ENCODE data around the gene PNPLA7. TPM values are rescaled to one million over a fixed set of nuclear protein-coding genes. Genes with fewer than 3 reads are reported as not detected.

Gene PNPLA7
- total RNA-seq, 2 experiments from 2014 or later = 3.8 to 4.4 TPM

GRCh38 chr9:137500666-137501397, 49.4 kb downstream of the PNPLA7 start:
- CTCF ChIA-PET = no interaction called here
- DNase-seq = no peak
- Mint-ChIP-seq H3K9me3 (no peaks in the 10 kb centered on the region), H3K36me3 (ENCODE audit: low read depth) (no peaks in the 10 kb centered on the region), H3K27me3 (peaks cover 2% of the 10 kb centered on the region), H3K27ac (no peak overlapping the region), H3K4me1 (peaks cover 2% of the 10 kb centered on the region), H3K4me3 (no peak overlapping the region)
- POLR2A ChIA-PET = no interaction called here

DNA sequence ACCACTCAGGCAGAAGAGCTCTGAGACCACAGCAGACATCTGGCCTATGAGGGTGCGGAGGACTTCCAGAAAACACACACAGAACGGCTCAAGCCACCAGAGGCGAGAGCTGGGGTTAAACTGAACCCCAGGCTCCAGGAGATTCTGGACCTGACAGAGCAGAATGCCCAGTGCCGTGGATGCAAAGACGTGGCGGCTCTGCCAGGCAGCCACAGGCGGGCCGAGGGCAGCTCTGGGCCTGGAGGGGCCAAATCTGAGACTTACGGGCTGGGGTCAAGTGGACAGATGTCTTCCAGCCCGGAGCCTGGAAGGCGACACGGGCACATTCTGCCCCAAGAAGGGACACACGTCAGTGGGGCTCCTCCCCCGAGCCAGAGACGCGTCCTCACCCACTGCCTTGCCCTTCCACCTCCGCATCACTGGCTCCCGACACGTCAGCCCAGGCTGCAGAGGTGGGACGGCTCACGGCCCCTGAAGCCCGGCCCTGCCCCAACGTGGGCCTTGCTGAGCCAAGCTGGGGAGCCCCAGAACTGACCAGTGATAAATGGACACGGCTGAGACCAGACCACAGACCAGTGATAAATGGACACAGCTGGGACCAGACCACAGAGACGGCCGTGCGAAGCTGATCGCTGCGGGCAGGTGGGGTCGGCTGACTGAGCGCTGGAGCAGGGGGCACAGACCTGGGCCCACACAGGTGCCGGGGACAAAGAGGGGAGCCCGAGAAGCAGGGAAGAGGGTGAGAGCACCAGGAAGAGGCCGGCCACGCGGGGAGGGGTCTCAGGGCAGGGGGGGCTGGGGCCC, 50.1 kb downstream of the PNPLA7 start:
- Mint-ChIP-seq H3K4me3 (no peak overlapping the region), H3K27me3 (peaks cover 2% of the 10 kb centered on the region), H3K4me1 (peaks cover 2% of the 10 kb centered on the region), H3K36me3 (ENCODE audit: low read depth) (no peaks in the 10 kb centered on the region), H3K9me3 (no peaks in the 10 kb centered on the region), H3K27ac (no peak overlapping the region)
- POLR2A ChIA-PET = no interaction called here
- CTCF ChIA-PET = no interaction called here
- DNase-seq = no peak

- Mint-ChIP-seq H3K36me3 (ENCODE audit: low read depth) (no peaks in the 10 kb centered on the region), H3K4me1 (peaks cover 3% of the 10 kb centered on the region), H3K27me3 (peaks cover 2% of the 10 kb centered on the region), H3K4me3 (no peak overlapping the region), H3K9me3 (no peaks in the 10 kb centered on the region), H3K27ac (no peak overlapping the region)
- no peak for DNase-seq
- CTCF ChIA-PET = no interaction called here
- POLR2A ChIA-PET = no interaction called here
These were observed 50.8 kb downstream of the PNPLA7 start for GRCh38 chr9:137499416-137499815.

DNA sequence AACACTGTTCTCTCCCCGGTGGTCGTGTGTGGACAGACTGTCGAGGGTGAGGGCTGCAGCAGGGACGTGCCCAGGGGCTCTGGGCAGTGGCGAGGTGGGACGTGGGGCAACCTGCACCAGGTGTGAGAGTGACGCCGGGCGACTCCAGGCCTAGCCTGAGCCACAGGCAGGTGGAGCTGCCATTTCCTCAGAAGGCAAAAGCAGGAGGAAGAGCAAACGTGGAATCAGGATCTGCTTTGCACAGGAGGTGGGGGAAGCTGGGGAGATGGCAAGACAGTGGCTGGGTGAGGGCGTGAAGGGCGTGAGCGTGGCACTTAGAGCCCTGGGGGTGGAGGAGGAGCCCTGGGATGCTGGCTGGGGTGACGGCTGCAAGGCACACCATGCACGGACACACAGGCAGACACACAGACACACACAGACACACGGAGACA, 51.5 kb downstream of the PNPLA7 start:
- Mint-ChIP-seq H3K36me3 (ENCODE audit: low read depth) (no peaks in the 10 kb centered on the region), H3K9me3 (no peaks in the 10 kb centered on the region), H3K4me3 (no peak overlapping the region), H3K4me1 (peaks cover 7% of the 10 kb centered on the region), H3K27ac (no peak overlapping the region), H3K27me3 (peaks cover 2% of the 10 kb centered on the region)
- DNase-seq = no peak
- ChIA-PET POLR2A (no interaction called here), CTCF (no interaction called here)

GRCh38 chr9:137497921-137498719, 52.1 kb downstream of the PNPLA7 start:
- ChIA-PET POLR2A (no interaction called here), CTCF (no interaction called here)
- Mint-ChIP-seq H3K27me3 (peaks cover under 1% of the 10 kb centered on the region), H3K4me3 (no peak overlapping the region), H3K36me3 (ENCODE audit: low read depth) (no peaks in the 10 kb centered on the region), H3K9me3 (no peaks in the 10 kb centered on the region), H3K27ac (no peak overlapping the region), H3K4me1 (peaks cover 6% of the 10 kb centered on the region)
- no peak for DNase-seq

DNA sequence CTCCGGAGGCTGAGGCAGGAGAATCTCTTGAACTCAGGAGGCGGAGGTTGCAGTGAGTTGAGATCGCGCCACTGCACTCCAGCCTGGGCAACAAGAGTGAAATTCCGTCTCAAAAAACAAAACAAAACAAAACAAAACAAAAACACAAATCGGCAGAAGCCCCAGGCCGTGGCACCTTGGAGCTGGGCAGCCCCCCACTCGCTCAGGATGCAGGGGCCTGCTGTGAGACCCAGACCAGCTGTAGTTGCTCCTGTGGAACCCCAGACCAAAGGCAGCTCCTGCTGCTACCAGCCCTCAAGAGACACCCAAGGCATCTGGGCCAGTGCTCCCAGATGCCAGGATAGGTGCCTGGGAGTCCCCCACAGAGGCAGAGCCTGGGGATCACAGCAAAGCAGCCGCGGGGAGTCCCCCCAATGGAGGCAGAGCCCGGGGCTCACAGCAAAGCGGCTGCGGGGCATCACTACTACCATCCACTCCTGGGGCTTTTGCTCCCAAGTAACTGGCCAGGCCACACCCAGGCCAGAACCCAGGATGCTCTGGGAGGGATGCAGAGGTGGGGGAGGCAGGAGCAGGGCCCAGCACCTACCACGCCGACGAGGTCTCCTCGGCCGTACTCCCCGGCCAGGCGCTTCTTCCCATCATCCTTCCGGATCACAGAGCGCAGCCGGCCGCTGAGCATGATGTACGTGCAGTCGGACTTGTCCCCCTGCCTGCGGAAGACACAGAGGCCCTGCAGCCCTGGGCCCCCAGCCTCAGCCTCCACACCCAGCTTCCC, 53.4 kb downstream of the PNPLA7 start:
- no peak for DNase-seq
- Mint-ChIP-seq H3K27ac (no peak overlapping the region), H3K36me3 (ENCODE audit: low read depth) (no peaks in the 10 kb centered on the region), H3K4me3 (no peak overlapping the region), H3K9me3 (no peaks in the 10 kb centered on the region), H3K27me3 (no peaks in the 10 kb centered on the region), H3K4me1 (peaks cover 10% of the 10 kb centered on the region)
- POLR2A ChIA-PET = no interaction called here
- CTCF ChIA-PET = interaction anchor here (0.6 to 1.0 kb wide), 4 partner anchors 15 to 224 kb away, joined by 3 to 6 read pairs (median 4); partner anchors contain the start of genes EXD3 and NOXA1

DNA sequence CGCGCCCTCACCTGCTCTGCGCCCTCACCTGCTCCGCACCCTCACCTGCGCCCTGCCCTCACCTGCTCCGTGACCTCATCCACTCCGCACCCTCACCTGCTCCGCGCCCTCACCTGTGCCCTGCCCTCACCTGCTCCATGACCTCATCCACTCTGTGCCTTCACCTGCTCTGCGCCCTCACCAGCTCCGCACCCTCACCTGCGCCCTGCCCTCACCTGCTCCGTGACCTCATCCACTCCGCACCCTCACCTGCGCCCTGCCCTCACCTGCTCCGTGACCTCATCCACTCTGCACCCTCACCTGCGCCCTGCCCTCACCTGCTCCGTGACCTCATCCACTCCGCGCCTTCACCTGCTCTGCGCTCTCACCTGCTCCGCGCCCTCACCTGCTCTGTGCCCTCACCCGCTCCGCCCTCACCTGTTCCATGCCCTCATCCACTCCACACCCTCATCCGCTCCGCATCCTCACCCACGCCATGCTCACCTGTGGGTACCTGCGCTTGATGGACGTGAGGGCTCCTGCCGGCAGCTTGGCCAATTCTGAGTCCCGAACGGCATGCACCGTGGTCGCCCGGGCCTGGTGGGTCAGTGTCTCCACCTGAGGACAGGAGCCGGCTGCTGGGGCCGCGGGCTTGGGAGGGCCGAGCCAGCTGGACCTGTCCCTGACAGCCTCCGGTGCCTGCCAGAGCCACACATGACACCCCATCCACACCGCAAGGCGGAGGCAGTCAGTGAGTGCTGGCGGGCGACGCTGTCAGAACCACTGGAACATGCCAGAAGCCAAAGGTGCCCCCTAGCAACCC, 55.5 kb downstream of the PNPLA7 start:
- Mint-ChIP-seq H3K4me3 (no peak overlapping the region), H3K4me1 (peaks cover 25% of the 10 kb centered on the region), H3K27ac (no peak overlapping the region), H3K9me3 (no peaks in the 10 kb centered on the region), H3K27me3 (no peaks in the 10 kb centered on the region), H3K36me3 (ENCODE audit: low read depth) (no peaks in the 10 kb centered on the region)
- POLR2A ChIA-PET = no interaction called here
- CTCF ChIA-PET = interaction anchor here (0.7 to 0.8 kb wide), 2 partner anchors 70 to 94 kb away, joined by 3 to 5 read pairs; no protein-coding TSS in a partner anchor
- no peak for DNase-seq

GRCh38 chr9:137494104-137494544, 56.1 kb downstream of the PNPLA7 start:
- H3K27me3 Mint-ChIP-seq = no peaks in the 10 kb centered on the region
- ChIA-PET CTCF (interaction anchor here (0.7 kb wide), 1 partner anchor 94 kb away, joined by 3 read pairs; no protein-coding TSS in a partner anchor), POLR2A (no interaction called here)
- no peak overlapping the region for H3K4me3 Mint-ChIP-seq
- no peaks in the 10 kb centered on the region for H3K9me3 Mint-ChIP-seq
- no peaks in the 10 kb centered on the region for H3K36me3 Mint-ChIP-seq (ENCODE audit: low read depth)
- H3K4me1 Mint-ChIP-seq = peaks cover 25% of the 10 kb centered on the region
- no peak for DNase-seq
- H3K27ac Mint-ChIP-seq = peak overlapping the region; percentile 81

GRCh38 chr9:137493364-137494103, 56.7 kb downstream of the PNPLA7 start:
- Mint-ChIP-seq H3K4me1 (peaks cover 25% of the 10 kb centered on the region), H3K27me3 (no peaks in the 10 kb centered on the region), H3K4me3 (no peak overlapping the region), H3K27ac (no peak overlapping the region), H3K9me3 (no peaks in the 10 kb centered on the region), H3K36me3 (ENCODE audit: low read depth) (no peaks in the 10 kb centered on the region)
- ChIA-PET CTCF (no interaction called here), POLR2A (no interaction called here)
- DNase-seq = no peak

DNA sequence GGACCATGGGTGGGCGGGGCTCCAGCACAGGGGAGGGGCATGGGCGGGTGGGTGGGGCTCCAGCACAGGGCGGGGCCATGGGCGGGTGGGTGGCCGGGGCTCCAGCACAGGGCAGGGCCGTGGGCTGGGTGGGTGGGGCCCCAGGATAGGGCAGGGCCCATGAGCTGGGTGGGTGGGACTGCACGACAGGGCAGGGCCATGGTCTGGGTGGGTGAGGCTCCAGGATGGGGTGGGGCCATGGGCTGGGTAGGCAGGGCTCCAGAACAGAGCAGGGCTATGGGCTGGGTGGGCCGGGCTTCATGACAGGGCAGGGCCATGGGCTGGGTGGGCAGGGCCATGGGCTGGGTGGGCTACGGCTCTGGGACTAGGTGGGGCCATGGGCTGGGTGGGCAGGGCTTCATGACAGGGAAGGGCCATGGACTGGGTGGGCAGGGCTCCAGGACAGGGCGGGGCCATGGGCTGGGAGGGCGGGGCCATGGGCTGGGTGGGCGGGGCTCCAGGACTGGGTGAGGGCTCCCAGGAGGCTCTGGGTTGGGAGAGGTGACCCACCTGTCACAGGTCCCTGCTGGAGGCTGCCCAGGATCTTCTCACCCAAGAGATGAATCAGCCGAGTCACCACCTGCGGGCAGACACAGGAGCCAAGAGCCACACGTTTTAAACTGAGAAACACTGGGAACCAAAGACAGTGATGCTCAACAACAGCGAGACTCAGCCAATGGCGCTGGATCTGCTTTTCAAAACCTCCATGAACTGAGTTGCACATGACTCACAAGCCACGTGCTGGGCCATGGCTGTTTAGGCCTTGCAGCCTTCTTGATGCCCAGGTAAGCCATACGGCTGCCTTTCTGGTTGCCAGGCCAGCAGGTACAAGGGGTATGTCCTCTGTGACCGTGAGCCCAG, 57.5 kb downstream of the PNPLA7 start:
- DNase-seq = peak; percentile 22
- no peak overlapping the region for H3K27ac Mint-ChIP-seq
- CTCF ChIA-PET = interaction anchor here (1.5 kb wide), 1 partner anchor 59 kb away, joined by 3 read pairs; the partner anchor contains the start of gene MRPL41
- H3K36me3 Mint-ChIP-seq (ENCODE audit: low read depth) = no peaks in the 10 kb centered on the region
- no peak overlapping the region for H3K4me3 Mint-ChIP-seq
- peaks cover 25% of the 10 kb centered on the region for H3K4me1 Mint-ChIP-seq
- POLR2A ChIA-PET = no interaction called here
- no peaks in the 10 kb centered on the region for H3K27me3 Mint-ChIP-seq
- H3K9me3 Mint-ChIP-seq = no peaks in the 10 kb centered on the region
